SU-DHL-6 (cell line): ENCODE measurements around the gene EDRF1.

ENCODE experiments used
- CTCF ChIP-seq: fragments of 200-600 bp; sonication (generic); IDR thresholded peaks from one replicate; pipeline ENCODE4 v1.5.1; 2017; ENCODE audit warnings: antibody characterized with exemption, mild to moderate bottlenecking, low read length, moderate library complexity; ENCODE audit not compliant: insufficient read depth, poor library complexity, severe bottlenecking
- EZH2phosphoT487 ChIP-seq: fragments of 200-600 bp; sonication (generic), shearing (Covaris generic); conservative IDR thresholded peaks from 2 replicates; pipeline ENCODE4 v1.6.1; 2018; ENCODE audit warnings: mild to moderate bottlenecking, antibody characterized with exemption, low read length, moderate library complexity, mixed read lengths

GRCh38 chr10:125774581-125775191 lies 55.2 kb downstream of the EDRF1 start:
- TF ChIP-seq CTCF (no peak), EZH2phosphoT487 (no peak)
